Trophoblast cell (in vitro differentiated cells and primary cell): ENCODE data around the gene LEPROT.
"Not testable (repeated sequence)": the region's sequence is repeated elsewhere in the genome, so short reads cannot be mapped to it uniquely, and the experiment has no call there.

ENCODE experiments used
- DNase-seq, 2 donors: peaks; one replicate each; pipeline ENCODE4 v3.0.0-alpha.2; 2016
- H2AFZ ChIP-seq: 2 replicates; pipeline ENCODE4 v1.6.1; 2013; ENCODE audit warnings: low read length, moderate library complexity, mild to moderate bottlenecking; ENCODE audit not compliant: insufficient read depth, poor library complexity
- H2AK5ac ChIP-seq: 2 replicates; pipeline ENCODE4 v1.6.1; 2013; ENCODE audit warnings: mild to moderate bottlenecking, low read length
- H2BK120ac ChIP-seq: 2 replicates; pipeline ENCODE4 v1.6.1; 2013; ENCODE audit warnings: low read length, mild to moderate bottlenecking, moderate library complexity; ENCODE audit not compliant: insufficient read depth, poor library complexity
- H2BK12ac ChIP-seq: 2 replicates; pipeline ENCODE4 v1.6.1; 2013; ENCODE audit warnings: mild to moderate bottlenecking, low read length, moderate library complexity
- H2BK5ac ChIP-seq: 2 replicates; pipeline ENCODE4 v1.6.1; 2013; ENCODE audit warnings: low read length, low read depth, moderate library complexity, mild to moderate bottlenecking; ENCODE audit not compliant: poor library complexity
- H3K14ac ChIP-seq: 2 replicates; pipeline ENCODE4 v1.6.1; 2013; ENCODE audit warnings: mild to moderate bottlenecking, low read length
- H3K18ac ChIP-seq: 2 replicates; pipeline ENCODE4 v1.6.1; 2013; ENCODE audit warnings: mild to moderate bottlenecking, low read length
- H3K23ac ChIP-seq: 2 replicates; pipeline ENCODE4 v1.6.1; 2013; ENCODE audit warnings: low read length
- H3K27ac ChIP-seq: 2 replicates; pipeline ENCODE4 v1.5.1; 2013; ENCODE audit warnings: low read depth, mild to moderate bottlenecking, inconsistent platforms, low read length, moderate library complexity
- H3K27me3 ChIP-seq: 2 replicates; pipeline ENCODE4 v1.6.1; 2013; ENCODE audit warnings: inconsistent platforms, mild to moderate bottlenecking, low read length, moderate library complexity; ENCODE audit not compliant: insufficient read depth
- H3K36me3 ChIP-seq, 2 experiments: 1 replicate in 1 of 2; 2 replicates in 1 of 2; pipeline ENCODE4 v1.6.1; 2013; ENCODE audit warnings: low read length in 2 of 2, mild to moderate bottlenecking in 2 of 2, moderate library complexity in 1 of 2; ENCODE audit not compliant: insufficient read depth in 2 of 2, control insufficient read depth in 1 of 2
- H3K4ac ChIP-seq: 2 replicates; pipeline ENCODE4 v1.6.1; 2013; ENCODE audit warnings: low read depth, mild to moderate bottlenecking, low read length, moderate library complexity
- H3K4me1 ChIP-seq, 2 experiments: 1 replicate in 1 of 2; 2 replicates in 1 of 2; pipeline ENCODE4 v1.6.1; 2013; ENCODE audit warnings: low read length in 2 of 2, mild to moderate bottlenecking in 2 of 2, moderate library complexity in 1 of 2; ENCODE audit not compliant: insufficient read depth in 2 of 2, control insufficient read depth in 1 of 2
- H3K4me2 ChIP-seq: 2 replicates; pipeline ENCODE4 v1.6.1; 2013; ENCODE audit warnings: inconsistent platforms, mild to moderate bottlenecking, low read length, moderate library complexity
- H3K4me3 ChIP-seq: 2 replicates; pipeline ENCODE4 v1.5.1; 2013; ENCODE audit warnings: mild to moderate bottlenecking, low read depth, low read length, inconsistent platforms
- H3K79me1 ChIP-seq: one replicate; pipeline ENCODE4 v1.6.1; 2013; ENCODE audit warnings: low read length
- H3K79me2 ChIP-seq: 2 replicates; pipeline ENCODE4 v1.6.1; 2013; ENCODE audit warnings: low read length, mild to moderate bottlenecking; ENCODE audit not compliant: control insufficient read depth, insufficient read depth, poor library complexity
- H3K9ac ChIP-seq: 2 replicates; pipeline ENCODE4 v1.6.1; 2013; ENCODE audit warnings: mild to moderate bottlenecking, low read length
- H3K9me3 ChIP-seq: 2 replicates; pipeline ENCODE4 v1.6.1; 2013; ENCODE audit warnings: low read depth, mild to moderate bottlenecking, control low read depth, inconsistent platforms, low read length; ENCODE audit not compliant: insufficient read depth
- H4K12ac ChIP-seq: 2 replicates; pipeline ENCODE4 v1.6.1; 2013; ENCODE audit warnings: low read depth, mild to moderate bottlenecking, low read length, moderate library complexity
- H4K8ac ChIP-seq: 2 replicates; pipeline ENCODE4 v1.6.1; 2013; ENCODE audit warnings: low read depth, mild to moderate bottlenecking, low read length, moderate library complexity
- H4K91ac ChIP-seq: one replicate; pipeline ENCODE4 v1.6.1; 2013; ENCODE audit warnings: low read depth, mild to moderate bottlenecking, low read length, moderate library complexity
- WGBS: extraction: QIAGEN DNeasy Blood & Tissue Kit; methylation state at CpG from one replicate; pipeline ENCODE4 v1.1.7; 2013; ENCODE audit warnings: missing lambda C conversion rate; ENCODE audit not compliant: insufficient read length, insufficient coverage; ENCODE audit errors: extremely low coverage; 5-methylcytosine and 5-hydroxymethylcytosine counted together

LEPROT gene

GRCh38 chr1:65378247-65378946 is 42.1 kb upstream of the LEPROT start:
- no peak overlapping the region for H3K27ac ChIP-seq
- no peak overlapping the region for H4K91ac ChIP-seq
- no peaks in the 10 kb centered on the region for H3K9me3 ChIP-seq
- peaks cover 2 to 4% of the 10 kb centered on the region in 2 experiments for H3K36me3 ChIP-seq
- no peaks in the 10 kb centered on the region for H3K27me3 ChIP-seq
- no peak overlapping the region for H3K4me2 ChIP-seq
- H3K9ac ChIP-seq: no peak overlapping the region
- no peak overlapping the region for H2AK5ac ChIP-seq
- H4K12ac ChIP-seq: no peak overlapping the region
- H3K79me2 ChIP-seq: no peaks in the 10 kb centered on the region
- no peaks in the 10 kb centered on the region for H3K79me1 ChIP-seq
- H2BK120ac ChIP-seq: no peak overlapping the region
- no peak overlapping the region for H3K4me3 ChIP-seq
- no peak overlapping the region for H2BK5ac ChIP-seq
- H3K4me1 ChIP-seq: no peaks in the 10 kb centered on the region
- H3K23ac ChIP-seq: no peak overlapping the region
- no peak overlapping the region for H2BK12ac ChIP-seq
- H2AFZ ChIP-seq: no peak overlapping the region
- no peak overlapping the region for H3K18ac ChIP-seq
- DNase-seq: no peak
- no peak overlapping the region for H3K4ac ChIP-seq
- no peak overlapping the region for H3K14ac ChIP-seq
- WGBS: no CpG with 5 or more reads among the region's 2 CpGs
- H4K8ac ChIP-seq: no peak overlapping the region

GRCh38 chr1:65384426-65384825 is 36.0 kb upstream of the LEPROT start:
- not testable (repeated sequence) for H3K4me1 ChIP-seq, H3K4ac ChIP-seq, H2AFZ ChIP-seq, H3K9me3 ChIP-seq, H3K4me3 ChIP-seq, H3K9ac ChIP-seq, H2AK5ac ChIP-seq, H3K4me2 ChIP-seq, H3K14ac ChIP-seq, H3K23ac ChIP-seq, H3K79me1 ChIP-seq, H3K18ac ChIP-seq, H3K27me3 ChIP-seq, DNase-seq, H2BK120ac ChIP-seq, H2BK5ac ChIP-seq, H4K12ac ChIP-seq, H4K8ac ChIP-seq, H4K91ac ChIP-seq, H3K79me2 ChIP-seq, H2BK12ac ChIP-seq, H3K27ac ChIP-seq
- H3K36me3 ChIP-seq: peaks cover 9 to 21% of the 10 kb centered on the region in 2 experiments
- no CpG with 5 or more reads among the region's 5 CpGs for WGBS

GRCh38 chr1:65386439-65386838 is 34.0 kb upstream of the LEPROT start:
- H4K8ac ChIP-seq: no peak overlapping the region
- no peak overlapping the region for H3K14ac ChIP-seq
- no CpG with 5 or more reads among the region's 3 CpGs for WGBS
- H4K91ac ChIP-seq: no peak overlapping the region
- no peak overlapping the region for H3K23ac ChIP-seq
- no peak overlapping the region for H3K27ac ChIP-seq
- H2AK5ac ChIP-seq: no peak overlapping the region
- no peaks in the 10 kb centered on the region for H3K79me2 ChIP-seq
- no peak for DNase-seq
- no peaks in the 10 kb centered on the region for H3K79me1 ChIP-seq
- no peak overlapping the region for H2BK12ac ChIP-seq
- no peaks in the 10 kb centered on the region for H3K4me1 ChIP-seq
- H2BK120ac ChIP-seq: no peak overlapping the region
- H3K9me3 ChIP-seq: no peaks in the 10 kb centered on the region
- no peak overlapping the region for H3K4me3 ChIP-seq
- no peak overlapping the region for H3K4me2 ChIP-seq
- H3K27me3 ChIP-seq: no peaks in the 10 kb centered on the region
- H3K18ac ChIP-seq: no peak overlapping the region
- no peak overlapping the region for H3K9ac ChIP-seq
- no peak overlapping the region for H4K12ac ChIP-seq
- H2BK5ac ChIP-seq: no peak overlapping the region
- H3K36me3 ChIP-seq: peaks cover 12 to 28% of the 10 kb centered on the region in 2 experiments
- H3K4ac ChIP-seq: no peak overlapping the region
- no peak overlapping the region for H2AFZ ChIP-seq

- Histone ChIP-seq H3K14ac (no peak overlapping the region), H2AK5ac (no peak overlapping the region), H3K9me3 (peaks cover 3% of the 10 kb centered on the region), H3K36me3 (peaks cover 17 to 33% of the 10 kb centered on the region in 2 experiments), H3K4me3 (no peak overlapping the region), H3K27ac (no peak overlapping the region), H3K79me1 (no peaks in the 10 kb centered on the region), H2AFZ (no peak overlapping the region), H2BK120ac (no peak overlapping the region), H3K9ac (no peak overlapping the region), H3K4ac (no peak overlapping the region), H2BK12ac (no peak overlapping the region), H3K27me3 (no peaks in the 10 kb centered on the region), H3K18ac (no peak overlapping the region), H4K91ac (no peak overlapping the region), H3K23ac (no peak overlapping the region), H3K4me1 (no peaks in the 10 kb centered on the region), H2BK5ac (no peak overlapping the region), H4K12ac (no peak overlapping the region), H3K79me2 (no peaks in the 10 kb centered on the region), H3K4me2 (no peak overlapping the region), H4K8ac (no peak overlapping the region)
- no CpG with 5 or more reads among the region's 2 CpGs for WGBS
- DNase-seq: no peak
Observed at GRCh38 chr1:65387821-65388220, 32.6 kb upstream of the LEPROT start.
